Activated T-cell treated with anti-CD3 and anti-CD28 coated beads, Interleukin-2, amount 50 U/mL, for 72 hours (primary cell): ENCODE data around the gene FBXO41. TPM values are rescaled to one million over a fixed set of nuclear protein-coding genes. Genes with fewer than 3 reads are reported as not detected.

Source experiments
- ATAC-seq, 2 donors: fragments of 150-1000 bp; cut with Tn5 transposase; replicated peaks in 1 of 2; 2 replicates each; pipeline ENCODE4 v1.10.0; 2021; ENCODE audit warnings: moderate library complexity in 2 of 2, mild to moderate bottlenecking in 1 of 2
- DNase-seq, 2 donors: peaks; one replicate each; pipeline ENCODE4 v3.0.0; 2021 to 2022; ENCODE audit warnings: mixed read lengths in 1 of 2
- H3K27ac Mint-ChIP-seq: one replicate; pipeline ENCODE4 v1.8.0; 2022; ENCODE audit warnings: mild to moderate bottlenecking, moderate library complexity, mixed read lengths
- H3K27me3 Mint-ChIP-seq: one replicate; pipeline ENCODE4 v1.8.0; 2022; ENCODE audit warnings: low read depth, mixed read lengths
- H3K36me3 Mint-ChIP-seq, 2 donors: one replicate each; pipeline ENCODE4 v1.8.0; 2022; ENCODE audit warnings: mixed read lengths in 2 of 2, mild to moderate bottlenecking in 1 of 2; ENCODE audit not compliant: insufficient read depth in 2 of 2
- H3K4me1 Mint-ChIP-seq: one replicate; pipeline ENCODE4 v1.8.0; 2022; ENCODE audit warnings: low read depth, mixed read lengths
- H3K4me3 Mint-ChIP-seq, 2 donors: one replicate each; pipeline ENCODE4 v1.8.0; 2022; ENCODE audit warnings: mild to moderate bottlenecking in 2 of 2, mixed read lengths in 2 of 2, moderate library complexity in 2 of 2
- H3K9me3 Mint-ChIP-seq, 2 donors: one replicate each; pipeline ENCODE4 v1.8.0; 2022; ENCODE audit warnings: mixed read lengths in 2 of 2
- total RNA-seq, 2 donors: library from RNA; stranded (reverse); gene quantifications; one replicate each; pipeline ENCODE4 v1.2.3, GENCODE V29; 2022

FBXO41 gene
- total RNA-seq: 10 to 100 TPM; 19.8 to 22.9 TPM

- ATAC-seq (peak; percentile 87 to 89), DNase-seq (peak; percentile 76 to 80)
- Mint-ChIP-seq H3K27ac (peak within 1 kb of the TSS; percentile 27), H3K36me3 (no peaks in the 10 kb centered on the region), H3K4me3 (peak within 1 kb of the TSS; percentile 76 to 77), H3K9me3 (no peaks in the 10 kb centered on the region), H3K4me1 (peaks cover 13% of the 10 kb centered on the region), H3K27me3 (peaks cover 17% of the 10 kb centered on the region)
Measured at GRCh38 chr2:73284296-73285158, at the start of gene FBXO41. Gene FBXO41, minus strand, starts transcription at chr2:73284478. Its CDS starts 14,848 bp downstream, at chr2:73269630.

GRCh38 chr2:73334045-73334444, 49.8 kb upstream of the FBXO41 start:
- H3K27me3 Mint-ChIP-seq: peaks cover 10% of the 10 kb centered on the region
- peaks cover 0 to 4% of the 10 kb centered on the region in 2 donors for H3K36me3 Mint-ChIP-seq
- no peaks in the 10 kb centered on the region for H3K4me1 Mint-ChIP-seq
- H3K27ac Mint-ChIP-seq: no peak overlapping the region
- H3K9me3 Mint-ChIP-seq: peaks cover 0 to 2% of the 10 kb centered on the region in 2 donors
- DNase-seq (no peak), ATAC-seq (no peak)
- no peak overlapping the region for H3K4me3 Mint-ChIP-seq

GRCh38 chr2:73333564-73333963, 49.3 kb upstream of the FBXO41 start:
- Mint-ChIP-seq H3K27me3 (peaks cover 10% of the 10 kb centered on the region), H3K4me3 (no peak overlapping the region), H3K27ac (no peak overlapping the region), H3K36me3 (peaks cover 0 to 4% of the 10 kb centered on the region in 2 donors), H3K9me3 (peaks cover 0 to 2% of the 10 kb centered on the region in 2 donors), H3K4me1 (no peaks in the 10 kb centered on the region)
- DNase-seq (no peak), ATAC-seq (no peak)

GRCh38 chr2:73324126-73324725, 39.9 kb upstream of the FBXO41 start:
- H3K27me3 Mint-ChIP-seq: peaks cover 31% of the 10 kb centered on the region
- H3K4me1 Mint-ChIP-seq: no peaks in the 10 kb centered on the region
- H3K4me3 Mint-ChIP-seq: no peak overlapping the region
- no peak for DNase-seq
- no peaks in the 10 kb centered on the region for H3K9me3 Mint-ChIP-seq
- no peak overlapping the region for H3K27ac Mint-ChIP-seq
- H3K36me3 Mint-ChIP-seq: no peaks in the 10 kb centered on the region
- ATAC-seq: no peak

GRCh38 chr2:73323551-73323950, 39.3 kb upstream of the FBXO41 start:
- H3K27me3 Mint-ChIP-seq: peaks cover 36% of the 10 kb centered on the region
- no peak overlapping the region for H3K4me3 Mint-ChIP-seq
- H3K4me1 Mint-ChIP-seq: no peaks in the 10 kb centered on the region
- no peak overlapping the region for H3K27ac Mint-ChIP-seq
- no peak for ATAC-seq
- no peaks in the 10 kb centered on the region for H3K36me3 Mint-ChIP-seq
- DNase-seq: no peak
- H3K9me3 Mint-ChIP-seq: no peaks in the 10 kb centered on the region

- H3K4me3 Mint-ChIP-seq: no peak overlapping the region
- ATAC-seq (no peak), DNase-seq (no peak)
- H3K9me3 Mint-ChIP-seq: no peaks in the 10 kb centered on the region
- peaks cover 53% of the 10 kb centered on the region for H3K27me3 Mint-ChIP-seq
- no peaks in the 10 kb centered on the region for H3K4me1 Mint-ChIP-seq
- no peak overlapping the region for H3K27ac Mint-ChIP-seq
- H3K36me3 Mint-ChIP-seq: peaks cover 0 to 2% of the 10 kb centered on the region in 2 donors
Measured at GRCh38 chr2:73314441-73314840, 30.2 kb upstream of the FBXO41 start.

- ATAC-seq: no peak
- Mint-ChIP-seq H3K4me1 (no peaks in the 10 kb centered on the region), H3K4me3 (no peak overlapping the region), H3K9me3 (no peaks in the 10 kb centered on the region), H3K27me3 (peaks cover 16% of the 10 kb centered on the region), H3K27ac (no peak overlapping the region), H3K36me3 (peaks cover 0 to 2% of the 10 kb centered on the region in 2 donors)
- DNase-seq: no peak
Measured at GRCh38 chr2:73307720-73308119, 23.4 kb upstream of the FBXO41 start.

- DNase-seq (no peak), ATAC-seq (no peak)
- Mint-ChIP-seq H3K36me3 (no peaks in the 10 kb centered on the region), H3K4me1 (peaks cover 4% of the 10 kb centered on the region), H3K27me3 (peaks cover 52% of the 10 kb centered on the region), H3K4me3 (no peak overlapping the region), H3K9me3 (no peaks in the 10 kb centered on the region), H3K27ac (no peak overlapping the region)
Measured at GRCh38 chr2:73301636-73302035, 17.4 kb upstream of the FBXO41 start.

GRCh38 chr2:73300926-73301325, 16.6 kb upstream of the FBXO41 start:
- H3K27ac Mint-ChIP-seq: no peak overlapping the region
- peaks cover 4% of the 10 kb centered on the region for H3K4me1 Mint-ChIP-seq
- peaks cover 57% of the 10 kb centered on the region for H3K27me3 Mint-ChIP-seq
- DNase-seq (no peak), ATAC-seq (no peak)
- no peaks in the 10 kb centered on the region for H3K9me3 Mint-ChIP-seq
- no peaks in the 10 kb centered on the region for H3K36me3 Mint-ChIP-seq
- H3K4me3 Mint-ChIP-seq: no peak overlapping the region

- H3K9me3 Mint-ChIP-seq: no peaks in the 10 kb centered on the region
- ATAC-seq (no peak), DNase-seq (no peak)
- H3K27ac Mint-ChIP-seq: no peak overlapping the region
- H3K4me3 Mint-ChIP-seq: no peak overlapping the region
- peaks cover 4% of the 10 kb centered on the region for H3K4me1 Mint-ChIP-seq
- peaks cover 75% of the 10 kb centered on the region for H3K27me3 Mint-ChIP-seq
- no peaks in the 10 kb centered on the region for H3K36me3 Mint-ChIP-seq
Measured at GRCh38 chr2:73297586-73297985, 13.3 kb upstream of the FBXO41 start.

GRCh38 chr2:73297151-73297559, 12.9 kb upstream of the FBXO41 start:
- H3K9me3 Mint-ChIP-seq: no peaks in the 10 kb centered on the region
- H3K4me1 Mint-ChIP-seq: peaks cover 4% of the 10 kb centered on the region
- no peak for ATAC-seq

GRCh38 chr2:73295751-73296400, 11.6 kb upstream of the FBXO41 start:
- H3K36me3 Mint-ChIP-seq: no peaks in the 10 kb centered on the region
- no peak overlapping the region for H3K27ac Mint-ChIP-seq
- no peaks in the 10 kb centered on the region for H3K9me3 Mint-ChIP-seq
- no peak for DNase-seq
- no peak overlapping the region for H3K4me3 Mint-ChIP-seq
- H3K27me3 Mint-ChIP-seq: peaks cover 74% of the 10 kb centered on the region
- no peak for ATAC-seq
- H3K4me1 Mint-ChIP-seq: peaks cover 8% of the 10 kb centered on the region

More at GRCh38 chr2:73297151-73297559, 12.9 kb upstream of the FBXO41 start:
- H3K36me3 Mint-ChIP-seq: no peaks in the 10 kb centered on the region
- no peak for DNase-seq
- peaks cover 74% of the 10 kb centered on the region for H3K27me3 Mint-ChIP-seq
- H3K27ac Mint-ChIP-seq: no peak overlapping the region
- no peak overlapping the region for H3K4me3 Mint-ChIP-seq

GRCh38 chr2:73294239-73294638, 10.0 kb upstream of the FBXO41 start:
- ATAC-seq (no peak), DNase-seq (no peak)
- H3K4me3 Mint-ChIP-seq: peak overlapping the region in 1 of 2 donors; percentile 22
- H3K27me3 Mint-ChIP-seq: peaks cover 65% of the 10 kb centered on the region
- H3K27ac Mint-ChIP-seq: no peak overlapping the region
- H3K9me3 Mint-ChIP-seq: no peaks in the 10 kb centered on the region
- peaks cover 13% of the 10 kb centered on the region for H3K4me1 Mint-ChIP-seq
- no peaks in the 10 kb centered on the region for H3K36me3 Mint-ChIP-seq
